NCI-H2029 treated with DMSO at 0.1 percent for 48 hours (cell line): ENCODE measurements around the gene TP63.

Experiments used
- DNase-seq: peaks from one replicate; lab custom pipeline; 2025; lab: John Stamatoyannopoulos, UW

The TP63 gene

GRCh38 chr3:189936201-189936945 is 305.2 kb downstream of the TP63 start:
- no peak for DNase-seq

GRCh38 chr3:189937302-189938127 is 306.3 kb downstream of the TP63 start:
- no peak for DNase-seq

DNA sequence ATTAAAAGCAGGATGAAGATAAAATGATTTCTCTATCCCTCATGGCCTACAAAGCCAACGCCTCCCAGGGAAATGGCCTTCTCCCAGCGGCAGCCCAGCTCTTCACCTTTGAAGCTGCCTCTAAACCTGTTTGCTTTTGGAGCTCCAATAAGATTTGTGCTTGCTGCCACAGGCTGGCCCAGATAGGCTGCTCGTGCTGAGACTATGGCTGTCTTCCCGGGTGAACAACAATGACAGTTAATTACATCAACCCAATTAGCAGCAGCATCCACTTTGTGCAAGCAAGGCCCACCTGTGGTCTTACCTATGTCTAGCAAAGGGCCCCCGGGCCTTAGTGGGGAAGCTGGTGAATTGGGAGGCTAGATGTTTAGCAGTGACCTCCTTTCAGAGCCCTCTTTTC is 309.9 kb downstream of the TP63 start:
- no peak for DNase-seq

DNA sequence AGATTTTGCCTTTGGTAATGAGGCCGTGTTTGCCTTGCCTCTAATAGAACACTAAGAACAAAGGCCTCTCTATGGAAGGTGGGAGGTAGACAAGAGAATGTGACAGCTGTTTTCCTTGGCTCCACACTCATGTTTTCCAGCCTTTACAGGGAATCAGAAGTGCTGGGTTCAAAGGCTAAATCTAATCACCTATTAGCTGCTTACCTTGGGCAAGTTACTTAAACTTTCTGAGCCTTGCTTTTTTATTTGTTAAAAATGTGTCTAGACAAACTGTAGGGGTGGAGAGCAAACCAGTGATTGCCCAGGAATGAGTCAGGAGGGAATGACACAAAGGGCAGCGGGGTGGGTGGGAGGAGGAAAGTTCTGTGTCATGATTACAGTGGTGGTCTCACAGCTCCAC is 310.5 kb downstream of the TP63 start:
- no peak for DNase-seq

DNA sequence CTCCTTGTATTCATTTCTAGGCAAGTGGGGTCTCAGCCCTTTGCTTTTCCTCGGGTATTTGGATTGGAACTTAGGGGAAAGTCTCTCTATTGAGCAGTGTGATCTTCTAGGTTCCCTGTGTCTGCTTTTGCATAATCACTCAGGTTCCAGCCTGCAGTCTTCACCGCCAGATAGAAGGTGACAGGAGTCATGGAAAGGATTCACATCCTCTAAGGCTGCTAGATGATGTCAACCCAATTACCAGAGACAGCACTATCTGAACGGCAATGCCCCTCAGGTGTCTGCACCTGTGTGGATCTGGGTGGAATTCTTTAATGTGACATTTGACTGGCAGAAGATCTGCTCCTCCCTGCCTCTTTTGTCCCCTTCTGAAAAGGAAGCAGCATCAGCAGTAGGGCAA is 311.8 kb downstream of the TP63 start:
- DNase-seq, result no peak

DNA sequence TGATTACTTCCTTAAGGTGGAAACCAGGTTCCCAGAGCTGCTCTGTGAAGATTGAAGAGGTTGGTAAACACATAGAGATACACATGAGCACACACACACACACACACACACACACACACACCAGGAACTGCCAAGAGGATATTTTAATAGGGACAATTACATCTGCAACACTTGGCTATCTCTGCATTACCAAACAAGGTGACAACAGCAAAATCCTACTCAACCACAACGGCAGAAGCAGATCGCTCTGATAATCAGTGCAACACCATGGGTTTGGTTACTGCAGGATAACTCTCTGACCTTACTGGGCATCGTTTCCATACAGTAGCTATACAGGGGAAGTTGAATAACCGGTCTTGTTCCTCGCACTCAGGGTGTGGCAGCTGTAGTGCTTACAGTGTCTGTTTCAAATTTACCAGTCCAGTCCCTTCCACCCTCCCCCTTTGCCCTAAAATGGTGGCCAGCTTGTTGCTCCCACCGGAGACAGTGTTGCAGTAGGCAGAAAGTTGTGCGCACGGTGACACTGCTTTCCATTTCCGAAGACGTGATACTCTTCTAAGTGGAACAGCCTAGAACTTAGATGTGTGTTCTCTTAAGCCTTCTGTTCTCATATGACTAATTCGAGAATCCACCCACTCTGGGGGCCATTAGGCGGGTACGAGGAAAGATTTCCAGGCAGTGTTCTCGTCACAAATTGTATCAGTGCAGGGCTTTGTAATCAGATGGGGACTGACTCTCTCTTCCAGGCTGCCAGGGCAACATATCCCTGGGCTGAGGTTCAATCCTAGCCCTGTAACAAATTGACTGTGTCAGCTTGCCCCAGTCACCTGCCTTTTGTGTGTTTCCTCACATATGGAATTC is 313.3 kb downstream of the TP63 start:
- DNase-seq, result no peak

DNA sequence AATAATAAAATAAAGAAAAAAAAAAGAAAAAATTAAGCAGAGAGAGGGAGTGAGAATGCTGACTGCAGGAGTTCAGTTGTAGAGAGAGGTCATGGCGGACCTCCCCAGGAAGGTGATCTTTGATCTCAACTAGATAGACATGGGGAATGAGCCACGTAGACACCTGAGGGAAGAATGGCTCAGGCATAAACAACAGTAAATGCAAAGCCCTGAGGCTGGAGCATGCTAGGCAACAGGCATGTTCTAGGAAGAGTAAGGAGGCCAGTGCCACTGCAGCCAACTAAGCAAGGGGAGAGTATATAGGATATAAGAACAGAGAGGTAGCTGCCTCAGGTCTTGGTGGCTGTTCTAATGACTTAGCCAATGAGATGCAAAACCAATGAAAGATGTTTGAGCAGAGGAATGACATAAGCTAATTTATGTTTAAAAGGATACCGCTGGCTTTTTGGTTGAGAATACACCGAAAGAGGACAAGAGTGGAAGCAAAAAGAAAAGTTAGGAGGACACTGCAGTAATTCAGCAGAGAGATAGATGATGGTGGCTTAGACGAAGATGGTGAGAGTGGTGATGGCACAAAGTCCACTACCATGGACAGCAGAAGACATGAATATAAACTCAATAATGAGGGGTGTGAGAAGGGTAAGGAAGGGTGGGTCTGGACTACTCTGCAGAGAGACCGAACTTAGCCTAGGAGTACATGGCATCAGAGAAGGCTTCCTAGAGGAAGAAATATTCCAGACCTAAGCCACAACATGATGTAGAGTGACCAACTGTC is 314.9 kb downstream of the TP63 start:
- DNase-seq, result no peak
